Testis (tissue), 2 donors: ENCODE data around the gene NEAT1.

ENCODE experiments used
- POLR2A ChIP-seq: fragments of 450-650 bp; IDR thresholded peaks from one replicate; pipeline ENCODE4 v1.6.1; 2017; ENCODE audit warnings: antibody characterized with exemption, mild to moderate bottlenecking, moderate library complexity
- TF ChIP-seq, protein P1 (sequence below), 3 experiments: fragments of 450-650 bp in 2 of 3; fragments of 200-600 bp in 1 of 3; sonication (generic) in 1 of 3; IDR thresholded peaks; one replicate each; pipeline ENCODE4 v1.5.1; 2016 to 2019; ENCODE audit warnings: antibody characterized with exemption in 3 of 3, mild to moderate bottlenecking in 2 of 3, moderate library complexity in 1 of 3

DNA sequence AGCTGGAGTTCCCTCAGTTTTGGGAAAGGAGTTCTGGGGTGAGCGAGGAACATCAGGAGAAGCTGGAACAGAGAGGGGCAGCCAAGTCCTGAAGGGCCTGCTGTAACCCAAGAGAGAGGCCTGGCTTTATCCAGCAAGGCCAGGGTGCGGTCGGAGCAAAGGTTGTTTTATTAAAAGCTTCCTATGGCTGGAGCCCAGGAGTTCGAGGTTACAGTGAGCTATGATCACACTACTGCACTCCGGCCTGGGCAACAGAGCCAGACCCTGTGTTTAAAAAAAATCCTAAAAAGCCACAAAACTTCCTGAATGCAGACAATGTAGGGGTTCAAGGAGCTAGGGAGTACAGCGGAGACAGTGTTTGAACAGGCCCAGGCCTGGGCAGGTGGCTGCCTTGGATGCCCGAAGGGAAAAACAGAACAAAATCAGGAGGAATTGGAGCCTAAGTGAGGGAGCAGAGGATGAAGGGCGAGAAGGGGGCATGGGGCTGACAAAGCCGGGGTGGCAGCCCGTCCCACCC is 54.1 kb downstream of the NEAT1 start:
- TF ChIP-seq, protein P1, sequence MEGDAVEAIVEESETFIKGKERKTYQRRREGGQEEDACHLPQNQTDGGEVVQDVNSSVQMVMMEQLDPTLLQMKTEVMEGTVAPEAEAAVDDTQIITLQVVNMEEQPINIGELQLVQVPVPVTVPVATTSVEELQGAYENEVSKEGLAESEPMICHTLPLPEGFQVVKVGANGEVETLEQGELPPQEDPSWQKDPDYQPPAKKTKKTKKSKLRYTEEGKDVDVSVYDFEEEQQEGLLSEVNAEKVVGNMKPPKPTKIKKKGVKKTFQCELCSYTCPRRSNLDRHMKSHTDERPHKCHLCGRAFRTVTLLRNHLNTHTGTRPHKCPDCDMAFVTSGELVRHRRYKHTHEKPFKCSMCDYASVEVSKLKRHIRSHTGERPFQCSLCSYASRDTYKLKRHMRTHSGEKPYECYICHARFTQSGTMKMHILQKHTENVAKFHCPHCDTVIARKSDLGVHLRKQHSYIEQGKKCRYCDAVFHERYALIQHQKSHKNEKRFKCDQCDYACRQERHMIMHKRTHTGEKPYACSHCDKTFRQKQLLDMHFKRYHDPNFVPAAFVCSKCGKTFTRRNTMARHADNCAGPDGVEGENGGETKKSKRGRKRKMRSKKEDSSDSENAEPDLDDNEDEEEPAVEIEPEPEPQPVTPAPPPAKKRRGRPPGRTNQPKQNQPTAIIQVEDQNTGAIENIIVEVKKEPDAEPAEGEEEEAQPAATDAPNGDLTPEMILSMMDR (IDR thresholded peaks at IDR 0.05), result no peak
- no peak for TF ChIP-seq POLR2A
